HG03135 (cell line): ENCODE results near the gene EPHA1.
"Not testable (repeated sequence)": the region's sequence is repeated elsewhere in the genome, so short reads cannot be mapped to it uniquely, and the experiment has no call there.

ENCODE experiments used
- ATAC-seq: cut with Tn5 transposase; IDR thresholded peaks from one replicate; pipeline ENCODE4 v1.9.1; 2021; ENCODE audit warnings: mild to moderate bottlenecking, moderate library complexity; ENCODE audit not compliant: unreplicated experiment

The EPHA1 gene

DNA sequence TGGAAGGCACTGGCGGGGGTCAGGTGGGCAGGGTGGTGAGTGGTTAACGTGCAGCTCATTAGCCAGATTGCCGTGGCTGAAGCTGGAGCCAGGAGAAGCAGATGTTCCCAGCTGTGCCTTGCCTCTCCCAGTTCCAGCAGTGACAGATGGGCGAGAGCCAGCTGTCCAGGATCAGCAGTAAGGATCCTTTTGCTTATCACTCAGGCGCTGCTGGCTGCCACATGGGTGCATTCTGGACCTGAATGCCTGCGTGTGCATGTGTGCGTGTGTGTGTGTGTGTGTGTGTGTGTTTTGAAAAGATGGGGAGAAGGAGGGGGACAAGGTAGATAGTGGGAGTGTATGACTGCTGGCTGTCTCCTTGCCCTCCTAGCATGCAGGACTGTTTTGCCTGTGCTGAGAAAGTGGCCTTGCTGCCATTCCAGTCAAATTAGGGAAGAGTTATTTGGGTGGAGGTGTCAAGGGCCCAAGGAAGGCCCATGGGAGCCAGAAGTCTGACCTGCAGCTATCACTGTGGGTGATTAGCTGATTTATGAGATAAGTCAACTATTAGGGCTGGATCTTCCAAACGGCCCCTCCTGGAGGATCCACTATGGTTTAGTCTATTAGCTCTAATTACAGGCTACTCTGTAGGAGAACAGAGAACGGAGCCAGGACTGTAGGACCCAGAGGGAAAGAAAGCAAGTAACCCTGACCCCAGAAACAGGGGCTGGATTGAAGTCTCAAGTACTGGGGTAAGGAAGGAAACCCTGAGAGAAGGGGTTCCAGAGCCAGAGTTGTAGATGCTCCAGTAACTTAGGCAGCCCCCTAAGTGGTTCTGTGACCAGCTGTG is 3.3 kb downstream of the EPHA1 start:
- no peak for ATAC-seq

- not testable (repeated sequence) for ATAC-seq
Observed at GRCh38 chr7:143402233-143402632, 6.4 kb downstream of the EPHA1 start.

DNA sequence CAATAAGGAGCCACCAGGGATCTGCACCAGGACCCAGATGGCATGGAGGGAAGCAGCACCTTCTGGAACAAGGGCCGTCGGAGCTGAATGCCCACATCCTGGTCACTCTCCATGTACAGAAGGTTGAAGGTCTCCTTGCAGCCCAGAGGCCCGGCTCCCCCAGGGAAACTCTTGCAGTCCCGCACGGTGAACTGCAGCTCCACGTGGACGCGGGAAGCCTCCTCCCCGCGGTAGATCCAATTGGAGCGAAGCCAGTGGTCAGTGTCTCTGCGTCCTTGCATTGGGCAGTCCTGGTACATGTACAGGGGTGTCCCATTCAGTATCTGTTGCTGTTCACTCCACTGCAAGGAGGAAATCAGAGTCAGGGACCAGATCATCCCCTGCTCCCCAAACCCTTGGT is 7.4 kb downstream of the EPHA1 start:
- no peak for ATAC-seq

DNA sequence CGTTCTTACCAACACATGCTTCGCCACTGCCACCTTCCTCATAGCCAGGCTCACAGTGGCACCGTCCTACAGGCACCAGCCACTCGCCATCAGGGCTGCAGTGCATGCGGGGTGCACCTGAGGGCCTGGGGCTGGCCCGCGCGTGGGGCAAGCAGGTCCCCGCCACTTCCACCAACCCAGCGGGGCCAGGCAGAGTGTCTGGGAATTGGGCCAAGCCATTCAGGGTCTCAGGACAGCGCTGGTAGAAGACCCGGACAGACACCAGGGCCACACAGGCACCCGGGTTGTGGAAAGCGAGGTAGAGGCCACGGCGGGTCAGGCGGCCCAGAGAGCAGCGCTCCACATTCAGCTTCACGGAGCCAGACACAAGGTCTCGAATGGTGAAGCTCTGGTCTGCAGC is 9.0 kb downstream of the EPHA1 start:
- ATAC-seq: no peak

- no peak for ATAC-seq
Observed at GRCh38 chr7:143399151-143399550, 9.5 kb downstream of the EPHA1 start.

DNA sequence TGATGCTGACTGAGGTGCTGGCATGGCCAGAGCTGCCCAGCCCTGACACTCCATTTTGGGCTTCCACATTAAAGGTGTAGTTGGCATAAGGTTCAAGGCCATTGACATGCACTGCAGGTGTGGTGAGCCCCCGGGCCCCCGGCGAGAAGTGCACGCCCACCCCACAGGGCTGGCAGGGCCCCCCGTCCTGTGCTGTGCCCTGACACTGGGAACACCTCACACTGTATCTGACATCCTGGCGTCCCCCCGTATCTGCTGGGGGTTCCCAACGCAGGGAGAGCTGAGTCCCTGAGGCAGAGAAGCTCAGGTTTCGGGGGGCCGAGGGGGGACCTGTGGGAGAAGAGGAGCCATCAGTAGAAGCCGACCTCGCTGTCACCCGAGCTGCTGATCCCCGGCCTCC is 10.0 kb downstream of the EPHA1 start:
- ATAC-seq: no peak

- no peak for ATAC-seq
Observed at GRCh38 chr7:143397710-143398530, 10.7 kb downstream of the EPHA1 start.

DNA sequence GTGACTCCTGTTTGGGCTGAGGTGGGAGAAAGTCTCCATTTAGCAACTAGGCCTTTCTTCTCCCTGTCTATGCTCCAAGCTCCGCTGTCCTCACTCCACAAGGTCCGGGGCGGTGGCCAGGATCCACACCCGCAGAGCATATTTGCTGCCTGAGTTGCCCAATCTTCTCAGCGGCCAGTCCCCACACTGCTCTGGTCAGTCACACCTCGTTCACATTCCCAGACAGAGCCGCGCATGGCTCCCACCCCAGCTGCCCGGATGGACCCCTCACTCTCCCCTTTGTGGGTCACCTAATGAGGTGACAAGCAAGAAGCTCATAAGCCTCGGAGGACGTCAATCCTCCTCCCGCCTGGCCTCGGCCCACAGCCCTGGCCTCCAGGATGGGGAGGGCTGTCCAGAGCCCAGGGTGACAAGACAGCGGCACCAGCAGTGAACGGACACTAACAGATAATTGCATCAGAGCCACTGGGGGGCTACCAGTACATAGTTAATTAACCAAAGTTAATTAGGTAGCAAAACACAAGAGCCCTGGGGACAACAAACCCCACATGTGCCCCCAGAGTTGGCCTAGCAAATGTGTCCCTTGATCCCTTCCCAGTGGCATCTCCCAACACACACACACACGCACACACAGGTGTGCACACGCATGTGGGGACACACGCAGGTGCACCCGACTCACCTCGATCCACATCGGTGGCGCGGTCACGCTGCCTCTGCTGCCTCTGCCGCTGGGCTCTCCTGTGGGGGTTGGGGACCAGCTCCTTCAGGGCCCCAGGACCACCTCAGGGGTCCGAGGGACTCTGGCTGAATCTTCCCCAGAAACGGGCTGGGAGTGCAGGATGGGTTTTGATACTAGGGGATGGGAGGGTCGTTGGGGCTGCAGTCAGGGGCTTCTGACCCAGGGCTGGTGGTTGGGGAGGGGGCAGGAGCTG is 11.8 kb downstream of the EPHA1 start:
- ATAC-seq: no peak

DNA sequence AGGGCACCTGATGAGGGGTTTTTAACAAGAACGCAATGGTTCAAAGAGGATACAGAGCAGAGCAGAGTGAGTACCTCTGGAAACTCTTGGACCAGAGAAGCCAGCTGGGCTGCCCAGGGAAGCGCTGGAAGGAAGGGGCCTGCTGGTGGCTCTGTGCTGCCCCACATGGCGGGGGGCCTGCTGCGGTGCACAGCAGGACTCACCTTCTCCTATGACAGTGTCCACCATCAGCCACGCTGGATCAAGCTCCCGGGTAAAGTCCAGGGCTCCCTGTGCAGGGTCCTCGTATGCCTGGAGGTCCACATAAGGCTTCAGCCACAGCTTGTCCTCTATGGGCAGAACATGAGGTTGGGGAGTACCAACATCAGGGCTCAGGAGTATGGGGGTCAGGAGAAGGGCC is 12.5 kb downstream of the EPHA1 start:
- ATAC-seq: no peak

GRCh38 chr7:143395187-143396149 is 13.2 kb downstream of the EPHA1 start:
- ATAC-seq: peak; percentile 65

- ATAC-seq: no peak
Observed at GRCh38 chr7:143394777-143395176, 13.9 kb downstream of the EPHA1 start.

DNA sequence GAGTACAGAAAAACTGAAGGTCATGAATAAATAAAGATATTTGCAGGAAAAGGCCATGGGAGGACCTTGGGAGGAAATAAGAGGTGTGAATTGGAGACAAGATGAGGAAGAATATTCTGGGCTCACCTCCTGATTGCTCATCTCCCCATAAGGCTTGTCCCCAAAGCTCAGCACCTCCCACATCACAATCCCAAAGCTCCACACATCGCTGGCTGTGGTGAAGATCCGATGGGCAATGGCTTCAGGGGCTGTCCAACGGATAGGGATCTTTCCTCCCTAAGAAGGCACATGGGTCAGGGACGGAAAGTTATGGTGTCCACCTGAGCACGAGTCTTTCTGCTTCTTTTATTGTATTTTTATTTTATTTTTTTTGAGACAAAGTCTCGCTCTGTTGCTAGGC is 14.6 kb downstream of the EPHA1 start:
- no peak for ATAC-seq

- no peak for ATAC-seq
Observed at GRCh38 chr7:143393267-143394041, 15.2 kb downstream of the EPHA1 start.

DNA sequence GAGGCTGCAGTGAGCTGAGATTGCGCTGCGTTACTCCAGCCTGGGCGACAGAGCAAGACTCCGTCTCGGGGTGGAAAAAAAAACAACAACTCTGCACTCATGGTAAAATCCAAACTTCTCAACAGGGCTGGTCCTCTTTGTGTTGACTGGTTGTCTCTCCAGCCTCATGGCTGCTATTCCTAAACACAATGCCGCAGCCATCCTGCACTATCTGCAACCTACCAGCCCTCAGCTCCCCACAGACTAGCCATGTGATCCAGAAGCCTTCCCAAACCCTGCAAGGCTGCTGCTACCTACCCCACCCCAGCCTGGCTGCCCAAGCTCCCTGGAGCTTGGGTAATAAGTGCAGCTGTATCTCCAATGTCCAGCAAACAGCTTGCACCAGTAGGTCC is 15.8 kb downstream of the EPHA1 start:
- no peak for ATAC-seq

DNA sequence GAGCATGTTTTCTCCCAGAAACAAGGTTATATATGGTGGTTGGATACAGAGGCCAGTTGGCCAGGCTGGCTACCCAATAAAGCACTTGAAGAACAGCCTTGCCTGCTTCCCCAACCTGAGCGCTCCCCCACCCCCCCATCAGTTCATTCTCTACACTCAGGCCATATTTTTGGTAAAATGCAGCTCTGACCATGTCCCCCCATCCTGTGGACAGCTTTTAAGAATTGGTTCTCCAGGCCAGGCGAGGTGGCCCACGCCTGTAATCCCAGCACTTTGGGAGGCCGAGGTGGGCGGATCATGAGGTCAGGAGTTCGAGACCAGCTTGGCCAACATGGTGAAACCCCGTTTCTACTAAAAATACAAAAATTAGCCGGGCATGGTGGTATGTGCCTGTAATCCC is 16.2 kb downstream of the EPHA1 start:
- not testable (repeated sequence) for ATAC-seq

GRCh38 chr7:143391462-143392404 is 16.9 kb downstream of the EPHA1 start:
- ATAC-seq: no peak

- no peak for ATAC-seq
Observed at GRCh38 chr7:143390773-143391317, 17.8 kb downstream of the EPHA1 start.
